Sigmoid colon (tissue), 3 donors: Measurements from ENCODE around the gene ELF1.

Experiments
- CTCF ChIP-seq, 4 experiments: fragments of 450-650 bp in 3 of 4; fragments of 200-600 bp in 1 of 4; IDR thresholded peaks; one replicate each; pipeline ENCODE4 v1.5.1; 2016 to 2019; ENCODE audit warnings: antibody characterized with exemption in 4 of 4, mild to moderate bottlenecking in 3 of 4, moderate library complexity in 2 of 4
- POLR2A ChIP-seq, 2 donors: fragments of 450-650 bp; IDR thresholded peaks; one replicate each; pipeline ENCODE4 v1.6.1; 2016; ENCODE audit warnings: antibody characterized with exemption in 2 of 2, mild to moderate bottlenecking in 2 of 2, moderate library complexity in 2 of 2

DNA sequence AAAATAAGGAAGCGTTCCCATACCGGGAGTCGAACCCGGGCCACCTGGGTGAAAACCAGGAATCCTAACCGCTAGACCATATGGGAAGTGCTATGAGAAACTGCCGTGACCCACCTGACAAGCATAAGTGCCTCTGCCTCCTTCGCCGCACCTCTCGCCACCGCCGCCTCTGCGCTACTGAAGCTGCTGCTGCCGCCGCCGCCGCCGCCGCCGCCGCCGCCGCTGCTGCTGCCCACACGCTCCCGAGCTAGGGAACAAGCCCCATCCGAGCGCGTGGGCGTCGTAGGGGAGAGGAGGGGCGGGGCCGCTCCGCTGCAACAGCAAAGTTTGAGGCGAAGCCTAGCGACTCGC lies 41.6 kb upstream of the ELF1 start:
- TF ChIP-seq POLR2A (IDR thresholded peaks at IDR 0.05) (no peak), CTCF (IDR thresholded peaks at IDR 0.05) (no peak)
